ENCODE measurements around the gene PIK3R5.

The PIK3R5 gene

DNA sequence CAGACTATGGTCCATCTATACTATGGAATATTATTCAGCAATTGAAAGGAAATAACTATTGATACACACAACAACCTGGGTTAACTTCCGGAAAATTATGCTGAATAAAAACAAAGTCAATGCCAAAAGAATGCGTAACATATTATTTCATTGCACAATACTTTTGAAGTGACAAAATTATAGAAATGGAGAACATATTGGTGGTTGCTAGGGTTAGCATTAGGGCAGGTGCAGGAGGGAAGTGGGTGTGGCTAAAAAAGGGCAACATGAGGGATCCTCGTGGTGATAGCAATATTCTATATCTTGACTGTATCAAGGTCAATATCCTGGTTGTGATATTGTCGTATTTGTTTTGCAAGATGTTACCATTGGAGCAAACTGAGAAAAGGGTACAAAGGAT lies 34.9 kb downstream of the PIK3R5 start:
- FAIRE-seq (no peak), DNase-seq (ENCODE audit: insufficient read length, low spot score) (no peak)

DNA sequence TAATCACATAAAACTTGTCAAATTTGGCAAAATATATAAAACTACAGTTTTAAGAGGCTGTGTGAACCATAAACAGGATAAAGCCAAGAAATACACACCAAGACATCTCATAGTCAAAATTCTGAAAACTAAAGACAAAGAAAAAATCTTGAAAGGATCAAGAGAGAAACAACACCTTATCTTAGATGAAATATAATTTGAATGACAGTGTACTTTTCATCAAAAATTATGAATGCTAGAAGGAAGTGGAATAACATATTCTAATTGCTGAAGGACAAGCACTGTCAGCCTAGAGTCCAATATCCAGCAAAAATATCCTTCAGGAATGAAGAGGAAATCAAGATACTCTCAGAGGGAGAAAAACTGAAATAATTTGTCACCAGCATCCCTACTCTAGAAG lies 37.2 kb downstream of the PIK3R5 start:
- no peak for FAIRE-seq
- no peak for DNase-seq (ENCODE audit: insufficient read length, low spot score)

DNA sequence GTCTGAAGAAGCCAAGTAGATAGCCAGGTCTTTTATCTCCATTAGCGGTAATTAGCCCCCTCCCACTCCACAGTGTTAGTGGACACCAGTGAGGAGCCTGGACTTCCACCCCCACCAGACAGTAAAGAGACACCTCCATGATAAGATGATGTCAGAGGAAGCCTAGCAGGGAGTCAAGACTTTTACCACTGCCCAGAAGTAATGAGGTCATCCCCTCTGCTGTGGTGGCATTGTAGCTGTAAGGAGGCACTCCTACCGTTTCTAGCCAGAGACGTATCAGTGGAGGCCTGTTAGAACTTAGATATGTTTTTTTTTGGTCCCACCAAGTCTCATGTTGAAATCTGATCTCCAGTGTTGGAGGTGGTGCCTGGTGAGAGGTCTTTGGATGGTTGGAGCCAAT lies 38.1 kb downstream of the PIK3R5 start:
- FAIRE-seq (no peak), DNase-seq (ENCODE audit: insufficient read length, low spot score) (no peak)

DNA sequence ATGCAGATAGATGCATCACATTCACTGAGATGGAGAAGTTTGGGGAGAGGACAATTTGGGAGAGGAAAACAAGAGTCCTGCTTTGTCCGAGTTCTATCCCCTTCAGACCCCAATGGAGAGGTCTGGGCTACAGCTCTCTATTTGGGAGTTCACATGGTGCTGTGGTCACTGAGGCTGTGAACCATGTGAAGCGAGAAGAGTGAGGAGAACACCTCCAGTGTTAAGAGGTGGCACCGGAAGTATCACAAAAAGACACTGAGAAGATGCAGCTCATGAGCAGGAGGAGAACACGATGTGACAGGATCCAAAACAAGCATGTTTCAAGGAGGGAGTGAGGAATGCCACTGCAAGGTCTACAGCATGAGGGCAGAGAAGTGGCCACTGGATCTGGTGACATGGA lies 39.7 kb downstream of the PIK3R5 start:
- FAIRE-seq (peak; percentile 26), DNase-seq (ENCODE audit: insufficient read length, low spot score) (no peak)

DNA sequence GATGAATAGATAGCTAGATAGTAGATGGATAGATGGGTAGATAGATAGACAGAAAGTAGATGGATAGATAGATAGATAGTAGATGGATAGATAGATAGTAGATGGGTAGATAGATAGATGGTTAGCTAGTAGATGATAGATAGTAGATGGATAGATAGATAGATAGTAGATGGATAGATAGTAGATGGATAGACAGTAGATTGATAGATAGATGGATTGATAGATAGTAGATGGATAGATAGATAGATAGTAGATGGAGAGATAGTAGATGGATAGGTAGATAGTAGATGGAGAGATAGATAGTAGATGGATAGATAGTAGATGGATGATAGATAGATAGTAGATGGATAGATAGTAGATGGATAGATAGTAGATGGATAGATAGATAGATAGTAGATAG lies 40.4 kb downstream of the PIK3R5 start:
- DNase-seq (ENCODE audit: insufficient read length, low spot score) (no peak), FAIRE-seq (peak; percentile 28)

DNA sequence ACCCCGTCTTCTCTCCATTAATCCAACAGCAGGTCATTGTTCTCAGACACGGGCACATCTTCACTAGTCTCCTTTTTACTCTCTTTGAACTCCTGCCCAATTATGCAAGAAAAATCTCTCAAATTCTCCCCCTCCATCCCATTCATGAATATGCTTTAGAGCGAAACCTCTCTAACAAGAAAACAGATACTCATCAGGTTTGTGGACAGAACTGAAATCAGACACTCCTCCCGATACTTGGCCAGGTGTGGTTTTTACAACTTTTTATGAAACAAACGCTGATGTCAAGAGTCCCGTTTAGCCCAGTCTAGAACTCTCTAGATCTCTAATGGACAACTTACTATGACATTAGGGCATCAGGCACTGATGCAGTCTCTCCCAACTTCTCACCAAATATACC lies 40.9 kb downstream of the PIK3R5 start:
- FAIRE-seq, result no peak
- no peak for DNase-seq (ENCODE audit: insufficient read length, low spot score)

DNA sequence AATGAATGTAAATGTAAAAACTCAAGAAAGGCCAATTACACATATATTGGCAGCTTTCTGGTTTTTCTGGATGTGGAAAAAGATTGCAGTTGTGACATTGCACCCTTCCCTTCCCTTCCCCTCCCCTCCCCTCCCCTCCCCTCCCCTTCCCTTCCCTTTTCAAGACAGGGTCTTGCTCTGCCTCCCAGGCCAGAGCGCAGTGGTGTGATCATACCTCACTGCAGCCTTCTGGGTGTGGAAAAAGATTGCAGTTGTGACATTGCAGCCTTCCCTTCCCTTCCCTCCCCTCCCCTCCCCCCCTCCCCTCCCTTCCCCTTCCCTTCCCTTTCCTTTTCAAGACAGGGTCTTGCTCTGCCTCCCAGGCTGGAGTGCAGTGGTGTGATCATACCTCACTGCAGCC lies 41.7 kb downstream of the PIK3R5 start:
- DNase-seq (ENCODE audit: insufficient read length, low spot score) (no peak), FAIRE-seq (no peak)

DNA sequence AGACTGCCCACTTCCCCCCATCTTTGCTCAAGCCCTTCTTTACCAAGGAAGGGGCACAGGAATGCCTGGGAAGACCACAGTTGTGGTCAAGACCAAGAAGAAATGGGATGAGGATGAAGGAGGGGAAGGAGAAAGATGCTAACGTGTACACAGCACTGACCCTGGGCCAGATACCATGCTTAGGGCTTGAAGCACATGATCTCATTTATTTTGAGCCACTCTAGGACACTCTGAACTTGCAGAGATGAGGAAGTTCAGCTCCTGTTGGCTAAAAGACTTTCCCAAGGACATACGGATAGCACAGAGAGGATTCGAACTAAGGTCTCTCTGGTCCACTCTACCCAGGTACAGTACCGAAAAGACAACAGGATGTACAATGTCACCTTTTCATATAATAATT lies 42.6 kb downstream of the PIK3R5 start:
- FAIRE-seq, result no peak
- DNase-seq (ENCODE audit: insufficient read length, low spot score), result no peak

DNA sequence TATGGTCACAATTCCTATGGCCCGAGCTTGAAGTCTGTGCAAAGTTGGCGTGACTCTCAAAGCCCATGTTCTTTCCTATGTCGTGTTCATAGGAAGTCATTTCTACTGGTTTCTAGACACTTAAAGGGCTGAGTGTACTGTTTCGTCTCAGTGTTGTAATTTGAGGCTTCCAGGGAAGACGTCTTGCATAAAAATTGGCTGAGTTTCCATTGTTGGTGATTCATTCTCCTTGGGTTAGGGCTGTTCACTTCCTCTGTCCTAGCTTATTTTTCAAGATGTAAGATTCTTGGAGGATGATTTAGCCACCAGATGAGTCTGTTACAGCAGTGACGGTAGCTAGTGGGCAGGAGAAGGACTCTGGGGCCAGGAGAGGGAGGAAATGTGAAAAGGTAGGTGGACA lies 43.1 kb downstream of the PIK3R5 start:
- peak; percentile 92 for FAIRE-seq
- peak; percentile 85 for DNase-seq (ENCODE audit: insufficient read length, low spot score)

DNA sequence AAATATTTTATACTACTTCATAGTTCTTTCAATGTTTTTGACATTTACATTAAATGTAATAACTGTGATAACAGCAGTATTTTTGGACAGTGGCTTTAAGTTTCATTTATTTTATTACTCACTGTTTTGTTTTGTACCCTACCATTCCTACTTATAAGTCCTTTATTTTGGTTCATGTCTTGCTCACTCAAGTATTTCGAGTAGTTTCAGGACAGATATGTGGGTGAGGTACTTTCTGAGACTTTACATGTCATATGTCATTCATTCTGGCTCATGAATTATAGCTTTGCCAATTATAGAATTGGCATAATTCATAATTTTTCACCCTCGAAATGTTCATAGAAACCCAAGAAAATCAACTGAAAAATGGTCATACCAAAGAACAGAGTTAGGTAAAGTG lies 44.4 kb downstream of the PIK3R5 start:
- FAIRE-seq, result no peak
- no peak for DNase-seq (ENCODE audit: insufficient read length, low spot score)

DNA sequence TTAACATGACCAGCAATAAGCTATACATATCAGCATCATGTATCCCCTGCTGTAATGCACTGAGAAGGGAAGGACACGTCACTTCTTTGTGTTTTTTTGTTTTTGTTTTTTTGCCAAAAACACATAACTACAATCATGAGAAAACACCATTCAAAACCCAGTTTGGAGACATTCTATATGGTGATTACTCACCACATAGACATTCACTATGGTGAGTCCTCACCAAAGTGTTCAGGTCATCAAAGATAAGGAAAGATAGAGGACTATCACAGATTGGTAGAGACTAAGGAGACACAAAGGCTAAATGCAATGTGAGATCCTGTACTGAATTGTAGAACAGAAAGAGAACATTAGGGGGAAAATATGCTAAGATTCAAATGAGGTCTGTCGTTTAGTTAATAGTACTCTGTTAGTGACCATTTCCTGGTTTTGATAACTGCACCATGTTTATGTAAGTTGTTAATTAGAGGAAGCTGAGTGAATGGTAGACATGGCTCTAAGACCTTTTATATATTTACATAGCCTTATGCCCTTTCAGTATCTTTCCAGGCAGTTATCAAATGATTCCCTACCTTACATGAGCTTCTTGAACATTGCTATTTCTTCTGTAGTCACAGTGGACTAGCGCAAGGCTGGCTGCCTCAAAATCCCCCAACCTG lies 46.6 kb downstream of the PIK3R5 start:
- FAIRE-seq (peak; percentile 57), DNase-seq (ENCODE audit: insufficient read length, low spot score) (no peak)

DNA sequence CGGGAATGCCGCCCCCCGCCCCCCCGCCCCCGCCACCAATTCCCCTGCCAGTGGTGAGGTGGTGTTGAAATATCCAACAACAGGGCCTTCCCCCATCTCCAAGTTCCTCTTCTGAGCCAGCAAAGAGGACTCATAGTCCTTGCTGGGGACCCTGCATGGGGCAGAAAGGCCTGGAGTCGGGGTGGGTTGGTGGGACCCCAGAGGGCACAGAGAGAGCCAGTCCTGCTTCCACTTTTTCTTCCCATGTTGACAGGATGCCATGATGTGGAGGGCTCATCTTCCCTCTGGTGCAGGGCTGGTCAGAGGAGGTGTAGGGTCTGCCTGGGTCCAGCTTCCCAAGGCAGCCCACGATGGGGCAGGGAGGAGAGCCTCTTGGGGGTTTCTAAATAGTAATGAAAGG lies 49.0 kb downstream of the PIK3R5 start:
- FAIRE-seq (no peak), DNase-seq (ENCODE audit: insufficient read length, low spot score) (no peak)

DNA sequence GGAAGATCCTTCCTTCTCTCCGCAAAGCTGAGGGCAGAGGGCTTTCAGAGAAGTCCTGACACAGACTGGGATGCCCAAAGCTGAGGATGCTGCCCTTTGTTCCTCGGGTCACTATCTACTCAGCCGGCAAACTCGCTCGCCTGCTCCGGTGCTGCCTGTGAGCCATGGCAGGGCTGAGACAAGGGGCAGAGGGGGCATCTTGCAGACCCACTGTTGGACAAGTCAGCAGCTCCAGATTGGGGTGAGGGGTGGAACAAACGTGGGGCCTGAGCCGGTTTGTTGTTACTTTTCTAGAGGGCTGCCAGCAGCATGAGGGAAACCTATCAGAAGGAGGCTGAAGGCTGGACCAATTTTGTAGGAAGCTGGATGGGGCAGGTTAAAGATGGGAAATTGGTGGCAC lies 51.0 kb downstream of the PIK3R5 start:
- FAIRE-seq, result peak; percentile 31
- DNase-seq (ENCODE audit: insufficient read length, low spot score), result no peak

DNA sequence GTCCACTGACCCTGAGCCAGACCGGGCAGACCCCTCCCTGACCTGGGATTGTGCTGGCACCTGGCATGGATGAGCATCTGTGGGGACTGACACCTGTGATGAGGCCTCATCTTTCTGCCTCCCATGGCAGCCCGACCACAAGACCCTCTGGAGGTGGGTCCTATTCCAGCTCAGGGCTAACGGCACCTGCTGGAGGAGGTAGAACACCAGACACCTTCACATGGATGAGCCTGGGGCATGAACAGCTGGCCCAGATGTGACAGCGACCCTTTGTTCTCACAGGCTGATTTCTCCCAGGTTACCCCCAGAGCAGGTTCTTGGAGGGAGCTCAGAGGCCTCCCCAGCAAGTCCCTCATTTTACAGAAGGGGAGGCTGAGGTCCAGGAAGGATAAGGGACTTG lies 51.6 kb downstream of the PIK3R5 start:
- DNase-seq (ENCODE audit: insufficient read length, low spot score) (no peak), FAIRE-seq (no peak)

DNA sequence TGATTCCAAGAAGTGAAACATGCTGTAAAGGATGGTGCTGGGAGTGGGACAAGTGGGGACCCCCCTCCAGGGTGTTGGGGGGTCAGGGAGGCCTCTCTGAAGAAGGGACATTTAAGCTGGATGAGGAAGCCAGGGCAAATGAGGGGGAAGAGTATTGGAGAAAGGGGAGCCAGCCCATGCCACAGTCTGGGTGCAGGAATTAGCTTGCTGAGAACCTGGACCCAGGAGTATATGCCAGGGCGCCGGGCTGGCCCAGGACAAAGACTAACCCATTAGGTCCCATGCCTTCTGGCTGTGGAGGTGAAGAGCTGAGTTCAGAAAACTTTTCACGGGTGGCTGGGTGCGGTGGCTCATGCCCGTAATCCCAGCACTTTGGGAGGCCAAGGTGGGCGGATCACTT lies 52.4 kb downstream of the PIK3R5 start:
- FAIRE-seq (no peak), DNase-seq (ENCODE audit: insufficient read length, low spot score) (no peak)

DNA sequence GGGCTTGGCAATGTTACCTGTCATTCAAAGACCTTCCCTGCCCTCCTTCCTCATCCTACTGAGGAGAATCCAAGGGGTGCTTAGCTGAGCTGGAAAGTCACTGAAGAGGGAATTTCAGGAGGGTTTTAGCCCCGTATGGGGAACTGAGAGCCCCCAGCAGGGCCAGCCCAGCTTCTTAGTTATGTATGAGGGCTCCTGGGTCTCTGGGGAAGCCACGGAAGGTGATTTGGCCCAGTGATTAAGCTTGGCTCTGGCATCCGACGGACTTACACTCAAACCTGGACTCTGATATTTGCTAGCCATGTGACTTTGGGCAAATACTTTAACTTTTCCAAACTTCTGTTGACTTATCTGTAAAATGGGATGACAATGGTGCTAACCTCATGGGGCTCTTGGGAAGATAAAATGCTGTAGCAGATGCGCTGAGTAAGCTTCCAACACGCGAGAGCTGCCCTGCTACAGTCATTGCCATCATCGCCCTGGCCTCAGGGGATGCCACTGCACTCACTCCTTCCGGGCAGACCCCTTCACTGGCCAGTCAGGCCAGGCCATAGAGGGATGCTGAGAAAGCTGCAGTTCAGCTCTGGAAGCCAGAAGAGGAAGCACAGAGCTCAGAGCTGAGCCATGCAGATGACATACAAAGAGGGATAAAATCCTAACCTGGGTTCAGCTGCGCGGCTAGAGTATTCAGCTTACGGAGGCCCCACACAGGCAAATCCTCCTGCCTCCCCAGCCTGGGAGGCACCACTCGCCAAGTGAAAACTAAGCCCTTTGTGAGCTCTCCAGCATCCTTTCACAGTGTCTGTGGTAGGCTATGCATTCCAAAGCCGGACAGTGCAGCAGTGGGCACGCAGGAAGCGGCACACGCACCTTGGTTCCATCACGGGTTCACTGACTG lies 53.2 kb downstream of the PIK3R5 start:
- FAIRE-seq, result no peak
- no peak for DNase-seq (ENCODE audit: insufficient read length, low spot score)

DNA sequence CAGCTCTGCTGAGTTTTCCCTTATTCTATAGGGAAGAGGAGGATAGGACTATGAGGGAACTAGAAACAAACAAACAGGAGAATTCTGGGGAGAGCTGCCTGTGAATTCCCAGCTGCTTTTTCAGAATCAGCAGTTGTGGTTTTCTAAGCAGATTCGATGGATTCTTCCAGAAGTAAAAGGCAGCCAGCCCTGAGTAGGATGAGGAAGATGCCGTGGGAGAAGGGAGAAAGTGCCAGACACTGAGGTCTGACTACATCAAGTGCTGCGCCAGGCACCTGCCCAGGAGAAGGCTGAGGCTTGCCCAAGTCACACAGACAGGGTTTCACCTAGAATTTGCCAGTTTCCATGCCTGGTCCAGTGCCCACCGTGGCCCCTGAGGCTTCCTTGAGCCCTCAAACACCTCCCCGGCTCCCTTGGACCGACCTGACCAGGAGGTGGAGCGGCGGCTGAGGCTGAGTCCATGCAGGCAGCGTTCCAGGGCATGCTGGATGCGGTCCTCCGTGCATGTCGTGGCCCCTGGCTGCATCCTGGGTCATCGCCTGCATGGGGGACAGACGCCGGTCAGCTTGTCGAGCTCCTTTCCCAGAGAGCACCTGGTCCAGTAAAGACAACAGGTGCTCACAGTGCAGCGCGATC lies 54.4 kb downstream of the PIK3R5 start:
- FAIRE-seq, result no peak
- no peak for DNase-seq (ENCODE audit: insufficient read length, low spot score)

DNA sequence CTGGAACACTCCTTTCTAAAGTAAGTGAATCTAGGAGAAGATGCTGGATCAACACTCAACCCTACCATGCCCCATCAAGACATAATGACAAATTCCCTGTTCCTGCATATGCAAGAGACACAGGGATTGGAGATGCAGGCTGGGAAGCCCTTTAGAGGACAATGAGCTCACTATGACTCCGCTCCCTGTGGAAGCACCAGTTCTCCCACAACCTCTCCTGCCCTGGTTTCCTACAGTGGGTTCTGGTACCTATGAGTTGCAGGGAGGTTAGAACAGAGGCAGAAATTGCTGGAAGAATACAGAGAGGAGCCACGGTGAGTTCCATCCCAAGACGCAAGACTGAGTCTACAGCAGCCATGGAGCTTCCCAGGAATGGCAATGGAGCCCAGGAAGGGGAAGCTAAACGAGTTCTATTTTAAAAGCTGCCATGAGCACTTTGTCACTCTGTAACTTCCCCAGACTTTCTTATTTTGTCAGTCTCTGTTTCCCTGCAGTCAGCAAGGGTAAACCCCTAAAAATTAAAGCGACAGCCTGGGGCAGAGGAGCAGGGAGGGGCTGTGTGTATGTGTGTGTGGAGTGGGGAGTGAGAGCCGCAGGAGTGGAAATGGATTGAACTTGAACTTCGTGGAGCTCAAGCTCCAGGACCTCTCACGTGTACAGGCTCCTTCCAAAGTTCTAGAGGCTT lies 55.8 kb downstream of the PIK3R5 start:
- no peak for DNase-seq (ENCODE audit: insufficient read length, low spot score)
- no peak for FAIRE-seq

DNA sequence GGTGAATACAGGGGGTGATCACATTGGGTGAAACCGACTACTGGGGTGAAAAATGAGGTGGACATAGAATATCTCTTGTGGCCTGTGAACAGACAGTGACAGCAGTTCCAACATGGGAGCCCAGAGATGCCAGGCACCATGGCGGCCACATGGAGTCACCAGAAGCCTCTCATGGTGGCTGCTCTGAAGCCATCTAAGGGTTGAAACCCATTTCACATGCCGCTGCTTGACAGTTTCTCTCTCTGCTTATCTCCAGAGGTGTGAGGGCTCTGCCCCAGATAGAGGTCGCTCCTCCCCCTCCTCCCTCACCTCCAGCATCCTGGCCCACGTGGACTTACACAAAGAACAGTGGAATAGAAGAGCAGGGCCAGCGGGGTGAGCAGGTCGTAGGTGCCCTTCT lies 60.2 kb downstream of the PIK3R5 start:
- no peak for FAIRE-seq
- no peak for DNase-seq (ENCODE audit: insufficient read length, low spot score)

DNA sequence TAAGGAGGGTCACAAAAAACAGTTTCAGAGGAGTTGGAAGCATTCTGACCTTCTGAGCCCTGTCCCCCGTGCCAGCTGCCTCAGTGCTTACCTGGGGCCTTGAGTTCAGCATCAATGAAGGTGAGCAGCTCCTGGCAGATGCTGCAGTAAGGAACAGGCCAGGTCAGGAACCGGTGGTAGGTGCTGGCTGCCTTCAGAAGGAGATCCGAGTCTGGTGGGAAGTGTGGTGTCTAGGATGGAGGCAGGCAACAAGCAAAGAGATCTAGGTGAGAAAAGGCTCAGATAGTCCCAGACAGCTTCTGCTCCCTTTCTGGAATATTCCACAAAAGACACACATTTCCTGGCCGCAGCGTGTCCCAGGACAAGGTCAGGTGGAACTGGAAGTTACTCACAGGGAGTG lies 60.8 kb downstream of the PIK3R5 start:
- no peak for FAIRE-seq
- DNase-seq (ENCODE audit: insufficient read length, low spot score), result no peak

DNA sequence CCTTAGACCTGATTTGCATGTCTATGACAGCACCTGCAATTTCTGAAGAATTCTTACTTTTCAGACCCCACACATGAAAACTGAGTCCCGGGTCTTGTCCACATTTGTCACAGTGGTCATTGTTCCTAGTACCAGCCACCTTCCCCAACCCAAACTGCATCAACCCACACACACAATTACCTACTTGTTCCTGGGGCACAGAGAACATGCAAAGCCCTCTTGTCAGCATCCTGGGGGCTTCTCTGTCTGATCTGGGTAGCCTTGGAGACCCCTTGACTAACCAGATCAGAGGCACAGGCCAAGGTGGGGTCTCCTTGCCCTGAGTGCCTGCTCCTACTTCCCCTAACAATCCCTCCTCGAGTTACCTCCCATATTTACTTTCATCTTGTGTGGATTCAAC lies 61.3 kb downstream of the PIK3R5 start:
- no peak for DNase-seq (ENCODE audit: insufficient read length, low spot score)

More for the DNA sequence above, 61.3 kb downstream of the PIK3R5 start:
- FAIRE-seq, result no peak
